ENCODE results near the gene RABGAP1L. TPM values are rescaled to one million over a fixed set of nuclear protein-coding genes. Genes with fewer than 3 reads are reported as not detected.

RABGAP1L gene
- total RNA-seq, 1 donor from 2014 or later, result 44.1 TPM

GRCh38 chr1:174956086-174956485 lies 796.8 kb downstream of the RABGAP1L start:
- no peak overlapping the region for H3K4me3 Mint-ChIP-seq (ENCODE audit: unreplicated experiment)
- TF ChIP-seq CTCF (IDR thresholded peaks at IDR 0.05; ENCODE audit: partially characterized antibody, unreplicated experiment), result no peak
- peaks cover 22% of the 10 kb centered on the region for H3K4me1 Mint-ChIP-seq (ENCODE audit: low read depth, unreplicated experiment)
- H3K27ac Mint-ChIP-seq (ENCODE audit: unreplicated experiment), result no peak overlapping the region
- no peaks in the 10 kb centered on the region for H3K36me3 Mint-ChIP-seq (ENCODE audit: unreplicated experiment)
- no peaks in the 10 kb centered on the region for H3K9me3 Mint-ChIP-seq (ENCODE audit: unreplicated experiment)
- H3K27me3 Mint-ChIP-seq (ENCODE audit: unreplicated experiment), result no peaks in the 10 kb centered on the region
- no peak for DNase-seq

GRCh38 chr1:174956976-174957375 lies 797.7 kb downstream of the RABGAP1L start:
- Mint-ChIP-seq H3K36me3 (ENCODE audit: unreplicated experiment) (no peaks in the 10 kb centered on the region), H3K4me1 (ENCODE audit: low read depth, unreplicated experiment) (peaks cover 22% of the 10 kb centered on the region), H3K27ac (ENCODE audit: unreplicated experiment) (no peak overlapping the region), H3K9me3 (ENCODE audit: unreplicated experiment) (no peaks in the 10 kb centered on the region), H3K27me3 (ENCODE audit: unreplicated experiment) (no peaks in the 10 kb centered on the region), H3K4me3 (ENCODE audit: unreplicated experiment) (no peak overlapping the region)
- TF ChIP-seq CTCF (IDR thresholded peaks at IDR 0.05; ENCODE audit: partially characterized antibody, unreplicated experiment), result no peak
- DNase-seq, result no peak

- no peaks in the 10 kb centered on the region for H3K27me3 Mint-ChIP-seq (ENCODE audit: unreplicated experiment)
- no peaks in the 10 kb centered on the region for H3K36me3 Mint-ChIP-seq (ENCODE audit: unreplicated experiment)
- H3K27ac Mint-ChIP-seq (ENCODE audit: unreplicated experiment), result no peak overlapping the region
- peaks cover 22% of the 10 kb centered on the region for H3K4me1 Mint-ChIP-seq (ENCODE audit: low read depth, unreplicated experiment)
- no peak for TF ChIP-seq CTCF (IDR thresholded peaks at IDR 0.05; ENCODE audit: partially characterized antibody, unreplicated experiment)
- no peak overlapping the region for H3K4me3 Mint-ChIP-seq (ENCODE audit: unreplicated experiment)
- DNase-seq, result no peak
- no peaks in the 10 kb centered on the region for H3K9me3 Mint-ChIP-seq (ENCODE audit: unreplicated experiment)
Observed at GRCh38 chr1:174957829-174958228, 798.5 kb downstream of the RABGAP1L start.

- DNase-seq, result no peak
- H3K4me1 Mint-ChIP-seq (ENCODE audit: low read depth, unreplicated experiment), result peaks cover 21% of the 10 kb centered on the region
- H3K27me3 Mint-ChIP-seq (ENCODE audit: unreplicated experiment), result no peaks in the 10 kb centered on the region
- no peak overlapping the region for H3K27ac Mint-ChIP-seq (ENCODE audit: unreplicated experiment)
- no peaks in the 10 kb centered on the region for H3K36me3 Mint-ChIP-seq (ENCODE audit: unreplicated experiment)
- no peaks in the 10 kb centered on the region for H3K9me3 Mint-ChIP-seq (ENCODE audit: unreplicated experiment)
- H3K4me3 Mint-ChIP-seq (ENCODE audit: unreplicated experiment), result no peak overlapping the region
- TF ChIP-seq CTCF (IDR thresholded peaks at IDR 0.05; ENCODE audit: partially characterized antibody, unreplicated experiment), result no peak
Observed at GRCh38 chr1:174958396-174958795, 799.1 kb downstream of the RABGAP1L start.

- no peak for DNase-seq
- no peaks in the 10 kb centered on the region for H3K27me3 Mint-ChIP-seq (ENCODE audit: unreplicated experiment)
- H3K4me3 Mint-ChIP-seq (ENCODE audit: unreplicated experiment), result no peak overlapping the region
- peaks cover 17% of the 10 kb centered on the region for H3K4me1 Mint-ChIP-seq (ENCODE audit: low read depth, unreplicated experiment)
- H3K9me3 Mint-ChIP-seq (ENCODE audit: unreplicated experiment), result no peaks in the 10 kb centered on the region
- H3K27ac Mint-ChIP-seq (ENCODE audit: unreplicated experiment), result no peak overlapping the region
- H3K36me3 Mint-ChIP-seq (ENCODE audit: unreplicated experiment), result no peaks in the 10 kb centered on the region
- no peak for TF ChIP-seq CTCF (IDR thresholded peaks at IDR 0.05; ENCODE audit: partially characterized antibody, unreplicated experiment)
Observed at GRCh38 chr1:174960362-174960761, 801.0 kb downstream of the RABGAP1L start.

Measured in glutamatergic neuron (in vitro differentiated cells).